A549 (cell line): ENCODE data around the gene XPO5. TPM values are rescaled to one million over a fixed set of nuclear protein-coding genes. Genes with fewer than 3 reads are reported as not detected.

Experiments
- ATAC-seq, 2 experiments: fragments of 200-7000 bp in 1 of 2; fragments of >200 bp in 1 of 2; cut with Nextera tagmentation in 1 of 2; cut with Tn5 transposase in 1 of 2; 3 replicates each; pipeline versions ENCODE4 v1.8.0 to v1.9.1; 2018 to 2020; ENCODE audit warnings: mild to moderate bottlenecking in 1 of 2, moderate library complexity in 1 of 2
- CTCF ChIA-PET: fragments of 300-600 bp; sonication (Branson Sonifier 250); formaldehyde crosslinking; extraction: SDS; loops from one replicate; lab custom pipeline; 2021; ENCODE audit warnings: antibody characterized with exemption, inconsistent platforms; lab: Yijun Ruan, JAX
- POLR2A ChIA-PET: fragments of 350-600 bp; formaldehyde crosslinking; extraction: SDS; loops from one replicate; lab custom pipeline; 2021; ENCODE audit warnings: antibody characterized with exemption, inconsistent platforms; lab: Yijun Ruan, JAX
- DNase-seq, 2 experiments: peaks; one replicate each; pipeline versions ENCODE4 v3.0.0 to v3.0.0-alpha.2; 2011 to 2016; ENCODE audit warnings: low read depth in 1 of 2, low spot score in 1 of 2
- FAIRE-seq: peaks from 2 replicates; lab custom pipeline; 2011; peaks lifted over from hg19 to GRCh38; lab: Jason Lieb, UNC
- H3K27ac ChIP-seq, 2 experiments: fragments of >200 bp; sonication (Bioruptor Twin); formaldehyde crosslinking; 3 replicates each; pipeline ENCODE4 v1.5.1; 2016 to 2017
- H3K4me1 ChIP-seq: fragments of >200 bp; sonication (Bioruptor Twin); formaldehyde crosslinking; 3 replicates; pipeline ENCODE4 v1.6.1; 2016
- H3K4me2 ChIP-seq: fragments of >200 bp; sonication (Bioruptor Twin); formaldehyde crosslinking; 3 replicates; pipeline ENCODE4 v1.6.1; 2016
- H3K4me3 ChIP-seq: fragments of >200 bp; sonication (Bioruptor Twin); formaldehyde crosslinking; 3 replicates; pipeline ENCODE4 v1.5.1; 2016
- H3K9me3 ChIP-seq: fragments of >200 bp; sonication (Bioruptor Twin); formaldehyde crosslinking; 3 replicates; pipeline ENCODE4 v1.6.1; 2016
- EHF ChIP-seq: fragments of 250-450 bp; sonication (Bioruptor Pico); IDR thresholded peaks from 2 replicates; pipeline ENCODE4 v1.5.0; 2020; ENCODE audit warnings: mild to moderate bottlenecking
- FOXS1 ChIP-seq: fragments of 250-450 bp; sonication (Bioruptor Pico); IDR thresholded peaks from 2 replicates; pipeline ENCODE4 v1.5.0; 2020; ENCODE audit warnings: mild to moderate bottlenecking, moderate library complexity
- GATA3 ChIP-seq: IDR thresholded peaks from 2 replicates; pipeline ENCODE4 v1.6.1; 2012; ENCODE audit warnings: borderline replicate concordance
- HEYL ChIP-seq: fragments of 250-450 bp; sonication (Bioruptor Pico); IDR thresholded peaks from 2 replicates; pipeline ENCODE4 v1.8.0; 2021; ENCODE audit warnings: mild to moderate bottlenecking, moderate library complexity
- JUN ChIP-seq, 2 experiments: fragments of >200 bp; sonication (Bioruptor Twin); formaldehyde crosslinking; IDR thresholded peaks; 2 replicates in 1 of 2; 3 replicates in 1 of 2; pipeline ENCODE4 v1.6.1; 2016 to 2017
- NR3C1 ChIP-seq: fragments of >200 bp; sonication (Bioruptor Twin); formaldehyde crosslinking; IDR thresholded peaks from 3 replicates; pipeline ENCODE4 v1.6.1; 2017
- PBX3 ChIP-seq: IDR thresholded peaks from 2 replicates; pipeline ENCODE4 v1.6.1; 2012
- POLR2A ChIP-seq: IDR thresholded peaks from 2 replicates; pipeline ENCODE4 v1.6.1; 2012; ENCODE audit warnings: mild to moderate bottlenecking, low read length
- RARB ChIP-seq: fragments of 250-450 bp; sonication (Bioruptor Pico); IDR thresholded peaks from 2 replicates; pipeline ENCODE4 v1.8.0; 2021; ENCODE audit warnings: mild to moderate bottlenecking, moderate library complexity
- REST ChIP-seq: fragments of 200-600 bp; sonication (generic); IDR thresholded peaks from 2 replicates; pipeline ENCODE4 v1.6.1; 2016; ENCODE audit warnings: antibody characterized with exemption, mild to moderate bottlenecking, moderate library complexity
- ZC3H11A ChIP-seq: fragments of 450-650 bp; IDR thresholded peaks from 2 replicates; pipeline ENCODE4 v1.6.1; 2014; ENCODE audit warnings: antibody characterized with exemption, mild to moderate bottlenecking
- ZFP36 ChIP-seq: fragments of 450-650 bp; IDR thresholded peaks from 2 replicates; pipeline ENCODE4 v1.6.1; 2014; ENCODE audit warnings: borderline replicate concordance; ENCODE audit not compliant: partially characterized antibody
- WGBS: methylation state at CpG from one replicate; pipeline ENCODE4 v1.1.6; 2017; ENCODE audit errors: missing lambda C conversion rate; 5-methylcytosine and 5-hydroxymethylcytosine counted together
- polyA plus RNA-seq, 4 experiments: library from polyadenylated mRNA; depleted of rRNA in 3 of 4; stranded (reverse); fragments of >200 nt; fragmentation: RNase III in 1 of 4; extraction: RNeasy Plus Mini Kit Qiagen cat#74134 plus additional on column Dnase treatment in 1 of 4; gene quantifications; 2 replicates in 3 of 4; 3 replicates in 1 of 4; pipeline ENCODE4 v1.2.3, GENCODE V29; 2011 to 2017
- TF ChIP-seq, protein P1 (sequence below): fragments of >200 bp; sonication (Bioruptor Twin); formaldehyde crosslinking; IDR thresholded peaks from 3 replicates; pipeline ENCODE4 v1.6.1; 2016

XPO5 gene
- polyA plus RNA-seq, 2 of the 4 experiments (the other 2 are of a cell fraction), result 24.8 to 51.0 TPM

DNA sequence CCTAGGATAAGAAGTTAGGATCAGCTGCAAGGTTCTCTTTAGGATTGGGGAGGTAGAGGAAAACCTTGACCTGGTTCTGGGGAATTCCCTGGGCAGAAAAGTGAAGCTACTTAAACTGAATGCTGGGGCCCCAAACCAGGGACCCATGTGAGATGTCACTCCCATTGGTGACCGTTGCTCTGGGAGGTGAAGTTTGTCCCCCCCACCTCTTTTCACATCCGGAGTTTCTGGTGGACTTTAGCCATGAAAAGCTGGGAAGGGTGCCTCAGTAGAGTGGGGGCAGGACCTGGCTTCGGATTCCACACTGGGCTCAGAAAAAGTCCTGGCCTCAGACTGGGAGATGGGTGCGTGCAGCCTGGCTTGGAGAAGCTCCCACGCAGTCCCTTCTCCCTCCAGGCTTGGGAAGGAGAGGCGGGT lies 85.3 kb downstream of the XPO5 start:
- ATAC-seq (no peak), DNase-seq (no peak)
- CTCF ChIA-PET, result interaction anchor here (1.0 to 3.9 kb wide), 2 partner anchors 16 to 33 kb away, joined by 4 to 22 read pairs; no protein-coding TSS in a partner anchor
- no peak for TF ChIP-seq HEYL (CRISPR knock-in tag)
- no peak for TF ChIP-seq NR3C1
- no peak for TF ChIP-seq POLR2A
- TF ChIP-seq, all 56 proteins: peak for 0
- Histone ChIP-seq H3K4me3 (no peak overlapping the region), H3K9me3 (no peaks in the 10 kb centered on the region), H3K27ac (no peak overlapping the region), H3K4me1 (peaks cover 6% of the 10 kb centered on the region; the same call in 1 of the 3 replicates), H3K4me2 (no peak overlapping the region)
- 91% methylated on average over 4 of the region's 6 CpGs for WGBS
- POLR2A ChIA-PET, result no interaction called here
- FAIRE-seq, result no peak

DNA sequence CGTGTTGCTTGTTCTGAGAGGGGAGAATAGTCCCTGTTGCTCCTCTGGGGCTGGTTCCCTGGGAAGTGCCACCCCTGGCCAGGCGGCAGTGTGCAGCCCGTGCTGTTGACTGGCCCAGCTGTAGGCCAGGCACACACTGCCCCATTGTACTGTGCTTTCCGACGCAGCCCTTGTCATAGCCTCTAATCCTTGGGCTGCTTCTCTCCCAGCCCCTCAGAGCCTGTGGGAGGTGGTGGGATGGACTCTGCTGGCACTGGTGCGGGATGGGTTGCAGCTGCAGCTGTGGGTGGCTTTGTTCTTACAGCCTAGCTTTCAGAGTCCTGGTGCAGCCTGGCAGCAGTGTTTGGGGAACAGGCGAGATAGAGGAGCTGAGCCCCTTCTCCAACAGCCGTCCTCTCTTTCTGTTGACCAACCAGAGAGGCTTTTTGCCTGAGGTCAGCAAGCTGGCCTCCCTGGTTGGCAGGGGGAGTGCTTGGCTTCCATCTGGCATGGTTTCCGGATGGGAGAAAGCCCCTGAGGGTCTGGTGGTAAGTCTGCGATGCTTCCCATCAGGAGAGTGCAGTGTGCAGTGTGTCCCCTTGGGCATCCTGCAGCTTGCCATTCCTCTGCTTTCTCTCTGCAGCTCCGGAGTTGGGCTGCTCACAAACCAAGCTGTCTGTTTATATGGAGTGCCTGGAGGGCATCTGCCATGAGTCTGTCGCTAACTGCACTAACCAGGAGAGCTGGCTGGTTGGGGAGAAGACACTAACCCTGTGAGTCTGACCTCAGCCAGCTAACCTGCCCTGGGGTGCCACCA lies 86.4 kb downstream of the XPO5 start:
- no peak; a peak in 1 of 6 replicates for ATAC-seq
- Histone ChIP-seq H3K4me1 (no peaks in the 10 kb centered on the region), H3K4me2 (no peak overlapping the region), H3K27ac (no peak overlapping the region), H3K4me3 (no peak overlapping the region), H3K9me3 (no peaks in the 10 kb centered on the region)
- POLR2A ChIA-PET, result no interaction called here
- no peak for FAIRE-seq
- 85% methylated on average over 11 of the region's 12 CpGs for WGBS
- no peak for DNase-seq
- CTCF ChIA-PET, result interaction anchor here (0.6 to 3.9 kb wide), 4 partner anchors 12 to 525 kb away, joined by 3 to 22 read pairs (median 4); no protein-coding TSS in a partner anchor
- TF ChIP-seq PBX3 (no peak), REST (no peak), ZFP36 (no peak), RARB (CRISPR knock-in tag) (no peak), ZC3H11A (no peak), EHF (CRISPR knock-in tag) (no peak)
- TF ChIP-seq, protein P1, sequence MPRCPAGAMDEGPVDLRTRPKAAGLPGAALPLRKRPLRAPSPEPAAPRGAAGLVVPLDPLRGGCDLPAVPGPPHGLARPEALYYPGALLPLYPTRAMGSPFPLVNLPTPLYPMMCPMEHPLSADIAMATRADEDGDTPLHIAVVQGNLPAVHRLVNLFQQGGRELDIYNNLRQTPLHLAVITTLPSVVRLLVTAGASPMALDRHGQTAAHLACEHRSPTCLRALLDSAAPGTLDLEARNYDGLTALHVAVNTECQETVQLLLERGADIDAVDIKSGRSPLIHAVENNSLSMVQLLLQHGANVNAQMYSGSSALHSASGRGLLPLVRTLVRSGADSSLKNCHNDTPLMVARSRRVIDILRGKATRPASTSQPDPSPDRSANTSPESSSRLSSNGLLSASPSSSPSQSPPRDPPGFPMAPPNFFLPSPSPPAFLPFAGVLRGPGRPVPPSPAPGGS, result no peak

DNA sequence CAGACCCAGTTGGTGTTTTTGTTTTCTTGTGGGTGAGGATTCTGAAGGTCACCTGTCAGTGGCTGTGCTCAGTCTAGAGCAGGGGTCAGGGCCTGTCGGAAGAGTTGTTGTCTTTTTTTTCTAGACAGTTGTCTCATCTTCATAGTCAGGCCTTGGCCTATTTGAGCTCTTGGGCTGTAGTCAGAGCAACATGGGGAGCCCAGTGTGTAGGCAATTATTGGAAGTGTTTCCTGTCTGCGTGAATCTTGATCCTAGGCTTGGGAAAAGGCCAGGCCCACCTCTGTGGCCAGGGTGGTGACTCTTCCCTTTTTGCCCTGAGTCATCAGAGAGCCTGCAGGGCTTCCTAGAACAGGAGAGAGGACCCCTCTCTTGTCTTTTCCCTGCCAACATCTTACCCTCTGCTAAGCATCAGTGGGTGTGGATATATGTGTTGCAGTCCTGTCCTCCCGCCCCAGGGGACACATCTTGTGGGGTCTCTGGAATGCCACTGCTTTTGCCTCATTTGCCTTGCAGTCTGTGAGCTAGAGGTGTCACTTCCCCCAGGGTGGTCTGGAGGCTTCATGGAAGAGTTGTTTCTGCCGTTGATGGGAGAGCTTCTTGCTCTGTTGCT lies 87.1 kb downstream of the XPO5 start:
- FAIRE-seq (no peak), DNase-seq (no peak), ATAC-seq (no peak)
- POLR2A ChIA-PET, result no interaction called here
- 84% methylated on average over 4 of the region's 4 CpGs for WGBS
- no peaks in the 10 kb centered on the region for H3K9me3 ChIP-seq
- no peak overlapping the region for H3K27ac ChIP-seq
- H3K4me1 ChIP-seq, result no peaks in the 10 kb centered on the region
- H3K4me2 ChIP-seq, result no peak overlapping the region
- TF ChIP-seq JUN (IDR thresholded peaks at IDR 0.05), result no peak
- TF ChIP-seq FOXS1 (CRISPR knock-in tag), result no peak
- TF ChIP-seq GATA3, result no peak
- H3K4me3 ChIP-seq, result no peak overlapping the region
- CTCF ChIA-PET, result interaction anchor here (1.1 to 3.9 kb wide), 3 partner anchors 13 to 31 kb away, joined by 4 to 22 read pairs (median 4); no protein-coding TSS in a partner anchor
